ENCODE measurements around the gene SH3BGRL2.
"Not testable (repeated sequence)": the region's sequence is repeated elsewhere in the genome, so short reads cannot be mapped to it uniquely, and the experiment has no call there.

Gene SH3BGRL2

GRCh38 chr6:79745282-79745681 lies 114.2 kb downstream of the SH3BGRL2 start:
- DNase-seq (ENCODE audit: low read depth in 2 of 2), result not testable (repeated sequence)

- DNase-seq (ENCODE audit: low read depth in 2 of 2), result not testable (repeated sequence)
Measured at GRCh38 chr6:79746325-79746724, 115.2 kb downstream of the SH3BGRL2 start.

- no peak for DNase-seq (ENCODE audit: low read depth in 2 of 2)
Measured at GRCh38 chr6:79750806-79751205, 119.7 kb downstream of the SH3BGRL2 start.

All from stimulated activated CD8-positive, alpha-beta memory T cell treated with anti-CD3 and anti-CD28 coated beads, Interleukin-7, amount 100 ng/mL, for 1 hour (primary cell).